ENCODE data around the gene DEFB118. TPM values are rescaled to one million over a fixed set of nuclear protein-coding genes. Genes with fewer than 3 reads are reported as not detected.
"Not testable (repeated sequence)": the region's sequence is repeated elsewhere in the genome, so short reads cannot be mapped to it uniquely, and the experiment has no call there.

The DEFB118 gene, protein sequence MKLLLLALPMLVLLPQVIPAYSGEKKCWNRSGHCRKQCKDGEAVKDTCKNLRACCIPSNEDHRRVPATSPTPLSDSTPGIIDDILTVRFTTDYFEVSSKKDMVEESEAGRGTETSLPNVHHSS
- polyA plus RNA-seq (ENCODE audit: insufficient read length in 4 of 4): not detected

DNA sequence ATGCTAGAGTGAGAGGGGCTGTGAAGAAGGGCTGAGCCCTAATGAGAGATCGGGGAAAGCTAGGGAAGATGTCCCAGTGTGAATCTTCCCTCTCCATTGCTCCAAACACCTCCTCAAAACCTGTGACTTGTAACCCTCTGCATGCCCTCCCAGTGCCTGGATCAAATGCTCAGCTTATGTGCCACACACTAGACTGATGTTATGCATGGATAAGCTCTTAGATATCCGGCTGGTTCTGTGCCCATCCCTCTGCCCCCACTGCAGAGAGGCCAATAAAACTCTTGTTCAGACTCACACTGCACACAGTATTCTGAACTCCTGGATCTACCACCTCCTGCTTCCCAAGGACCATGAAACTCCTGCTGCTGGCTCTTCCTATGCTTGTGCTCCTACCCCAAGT lies at the start of gene DEFB118:
Gene DEFB118 (plus strand): TSS at position 301 of the 400 bp plus-strand sequence. CDS start 50 bp downstream, at position 351.
- DNase-seq (ENCODE audit: low read depth in 4 of 4, low spot score in 2 of 4): no peak

DNA sequence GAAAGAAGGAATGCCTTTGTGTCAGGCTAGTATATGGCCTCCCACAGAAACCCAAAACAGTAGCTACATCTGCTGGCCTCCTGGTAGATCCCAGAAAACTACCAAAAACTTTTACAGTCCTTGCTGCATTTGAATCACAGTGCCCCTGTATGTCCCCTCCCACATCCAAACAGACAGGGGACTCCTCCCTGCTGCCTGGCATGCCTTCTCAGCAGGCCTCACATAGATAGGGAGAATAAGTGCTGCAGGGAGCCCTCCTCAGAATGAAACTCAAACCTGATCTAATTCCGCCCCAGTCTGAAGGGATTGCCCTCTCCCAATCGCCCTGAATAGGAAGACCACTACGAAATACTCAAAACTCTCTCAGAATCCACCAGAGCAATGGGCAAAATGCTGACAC lies 45.9 kb upstream of the DEFB118 start:
- DNase-seq (ENCODE audit: low read depth in 4 of 4, low spot score in 2 of 4): no peak

DNA sequence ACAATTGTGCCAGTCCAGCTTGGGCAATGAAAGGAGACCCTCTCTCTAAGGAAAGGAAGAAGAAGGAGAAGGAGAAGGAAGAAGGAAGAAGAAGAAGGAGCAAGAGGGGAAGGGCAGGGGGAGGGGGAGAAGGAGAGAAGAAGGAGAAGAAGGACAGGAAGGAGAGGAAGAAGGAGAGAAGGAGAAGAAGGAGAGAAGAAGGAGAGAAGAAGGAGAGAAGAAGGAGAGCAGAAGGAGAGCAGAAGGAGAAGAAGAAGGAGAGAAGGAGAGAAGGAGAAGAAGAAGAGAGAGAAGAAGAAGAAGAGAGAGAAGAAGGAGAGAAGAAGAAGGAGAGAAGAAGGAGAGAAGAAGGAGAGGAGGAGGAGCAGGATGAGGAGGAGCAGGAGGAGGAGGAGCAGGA lies 37.5 kb upstream of the DEFB118 start:
- DNase-seq (ENCODE audit: low read depth in 4 of 4, low spot score in 2 of 4): no peak

DNA sequence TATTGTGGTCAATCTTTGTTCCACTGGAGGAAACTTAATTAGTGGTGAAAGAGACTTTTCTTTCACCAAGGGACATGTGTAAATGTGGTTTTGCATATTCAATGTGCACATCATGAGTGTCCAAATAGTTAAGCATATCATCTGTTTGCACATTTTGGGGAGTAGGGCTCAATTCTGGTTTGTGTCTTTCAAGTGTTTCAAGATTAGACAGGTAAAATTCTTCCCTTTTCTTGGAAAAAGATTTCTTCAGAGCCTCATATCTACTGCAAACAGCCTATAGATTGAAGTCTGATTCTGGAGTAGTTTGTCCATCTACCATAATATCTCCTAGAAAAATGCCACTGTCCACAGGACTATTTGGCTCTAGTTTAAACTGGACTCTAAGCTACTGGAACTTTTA lies 26.9 kb upstream of the DEFB118 start:
- DNase-seq (ENCODE audit: low read depth in 4 of 4, low spot score in 2 of 4): no peak

DNA sequence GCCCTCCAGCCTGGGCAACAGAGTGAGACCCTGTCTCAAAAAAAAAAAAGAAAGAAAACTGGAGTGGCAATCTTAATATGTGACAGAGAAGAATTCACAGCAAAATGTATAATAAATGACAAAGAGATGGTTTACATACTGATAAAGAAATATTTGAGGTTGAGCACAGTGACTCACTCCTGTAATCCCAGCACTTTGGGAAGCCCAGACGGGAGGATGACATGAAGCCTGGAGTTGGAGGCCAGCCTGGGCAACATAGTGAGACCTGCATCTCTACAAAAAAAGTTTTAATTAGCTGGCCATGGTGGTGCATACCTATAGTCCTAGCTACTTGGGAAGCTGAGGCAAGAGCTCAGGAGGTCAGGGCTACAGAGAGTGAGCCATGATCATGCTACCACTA lies 12.4 kb upstream of the DEFB118 start:
- no peak for DNase-seq (ENCODE audit: low read depth in 4 of 4, low spot score in 2 of 4)

DNA sequence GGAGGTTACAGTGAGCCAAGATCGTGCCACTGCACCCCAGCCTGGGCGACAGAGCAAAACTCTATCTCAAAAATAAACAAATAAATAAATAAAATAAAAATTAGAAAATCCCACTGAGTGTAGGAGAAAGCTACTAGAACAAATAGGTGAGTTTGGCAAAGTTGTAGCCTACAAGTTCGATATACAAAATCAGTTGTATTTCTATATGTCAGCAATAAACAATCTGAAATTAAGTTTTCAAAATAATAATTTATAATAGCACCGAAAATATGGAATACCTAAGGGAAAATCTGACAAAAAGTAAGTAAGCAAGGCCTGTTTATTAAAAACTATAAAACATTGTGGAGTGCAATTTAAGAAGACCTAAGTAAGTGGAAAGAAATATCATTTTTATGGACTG lies 5.1 kb upstream of the DEFB118 start:
- DNase-seq (ENCODE audit: low read depth in 4 of 4, low spot score in 2 of 4): no peak

DNA sequence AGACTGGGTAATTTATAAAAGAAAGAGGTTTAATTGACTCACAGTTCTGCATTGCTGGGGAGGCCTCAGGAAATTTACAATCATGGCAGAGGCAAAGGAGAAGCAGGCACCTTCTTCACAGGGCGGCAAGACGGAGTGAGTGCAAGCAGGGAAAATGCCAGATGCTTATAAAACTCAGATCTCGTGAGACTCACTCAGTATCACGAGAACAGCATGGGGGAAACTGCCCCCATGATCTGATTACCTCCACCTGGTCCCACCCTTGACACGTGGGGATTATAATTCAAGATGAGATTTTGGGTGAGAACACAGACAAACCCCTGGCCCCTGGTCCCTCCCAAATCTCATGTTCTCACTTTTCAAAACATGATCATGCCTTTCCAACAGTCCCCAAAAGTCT lies 4.1 kb upstream of the DEFB118 start:
- not testable (repeated sequence) for DNase-seq (ENCODE audit: low read depth in 4 of 4, low spot score in 2 of 4)

DNA sequence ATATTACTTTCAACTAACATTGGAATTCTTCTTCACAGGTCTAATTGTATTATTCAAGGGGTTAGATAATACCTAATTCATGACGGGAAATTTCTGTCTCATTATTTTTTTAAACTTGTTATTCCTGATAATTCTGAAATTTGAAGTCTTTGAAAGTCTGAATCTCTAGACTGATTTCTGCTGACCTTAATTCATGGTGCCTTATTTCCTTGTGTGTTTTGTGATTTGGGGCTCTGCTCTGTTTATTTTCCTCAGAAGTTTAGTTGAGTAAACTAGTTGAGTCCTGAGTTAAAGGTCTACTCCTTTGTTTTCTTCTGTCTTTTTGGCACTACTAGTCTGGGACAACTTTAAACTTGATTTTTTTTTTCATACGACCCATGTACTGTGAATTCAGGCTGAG lies 5.9 kb downstream of the DEFB118 start:
- no peak for DNase-seq (ENCODE audit: low read depth in 4 of 4, low spot score in 2 of 4)

DNA sequence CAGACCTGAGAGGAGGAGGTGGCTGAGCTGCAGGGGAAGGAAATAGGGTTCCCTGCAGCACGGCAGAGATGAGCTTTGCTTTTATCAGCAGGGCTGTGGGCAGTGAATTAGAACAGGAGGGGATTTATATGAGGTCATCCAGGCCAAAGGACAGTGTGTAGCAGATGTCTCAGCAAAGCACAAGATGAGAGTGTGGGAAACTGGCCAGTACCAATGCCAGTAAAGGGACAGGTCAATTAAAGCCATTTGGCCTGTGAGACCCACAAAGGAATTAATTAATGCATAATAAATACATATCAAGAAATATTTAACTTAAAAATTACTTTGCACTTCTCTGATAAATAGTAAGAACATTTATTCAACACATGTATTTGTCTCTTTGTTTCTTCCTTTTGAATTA lies 22.1 kb downstream of the DEFB118 start, which contains the start of gene DEFB119:
Gene DEFB119 (minus strand): TSS at position 101 of the 400 bp plus-strand sequence. CDS start 107 bp downstream, outside the sequence.
- no peak for DNase-seq (ENCODE audit: low read depth in 4 of 4, low spot score in 2 of 4)

DNA sequence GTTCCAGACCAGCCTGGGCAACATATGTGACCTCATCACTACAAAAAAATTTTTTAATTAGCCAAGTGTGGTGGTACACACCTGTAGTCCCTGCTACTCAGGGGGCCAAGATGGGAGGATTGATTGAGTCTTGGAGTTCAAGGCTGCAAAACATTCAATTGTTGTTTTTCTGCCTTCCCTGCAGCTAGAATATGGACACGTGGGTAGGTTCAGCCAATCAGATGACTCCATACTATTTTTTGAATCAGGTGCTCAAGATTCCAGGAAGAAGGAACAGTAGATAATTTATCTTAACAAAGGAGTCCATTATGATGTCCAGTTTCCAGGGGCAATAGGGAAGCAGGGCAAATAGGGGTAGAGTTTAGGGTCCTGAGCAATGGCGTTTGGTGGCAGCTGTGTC lies 24.4 kb downstream of the DEFB118 start:
- DNase-seq (ENCODE audit: low read depth in 4 of 4, low spot score in 2 of 4): no peak

DNA sequence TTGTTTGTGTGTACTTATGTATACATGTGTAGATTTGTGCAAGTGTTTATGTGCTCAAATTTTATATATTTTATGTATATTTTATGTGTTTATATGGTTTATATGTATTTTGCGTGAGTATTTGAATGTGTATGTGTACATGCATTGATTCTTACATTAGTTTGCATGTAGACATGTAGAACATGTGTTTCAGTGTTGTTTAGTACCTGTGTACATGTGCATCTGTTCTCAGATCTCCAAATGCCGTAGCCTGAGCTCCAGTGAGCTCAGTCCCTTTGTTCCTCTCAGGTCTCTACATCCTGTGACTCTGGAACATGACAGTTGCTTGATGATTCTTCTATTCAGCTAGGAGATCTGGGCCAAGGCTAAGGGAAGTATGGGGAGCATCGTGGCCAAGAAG lies 26.5 kb downstream of the DEFB118 start:
- no peak for DNase-seq (ENCODE audit: low read depth in 4 of 4, low spot score in 2 of 4)

DNA sequence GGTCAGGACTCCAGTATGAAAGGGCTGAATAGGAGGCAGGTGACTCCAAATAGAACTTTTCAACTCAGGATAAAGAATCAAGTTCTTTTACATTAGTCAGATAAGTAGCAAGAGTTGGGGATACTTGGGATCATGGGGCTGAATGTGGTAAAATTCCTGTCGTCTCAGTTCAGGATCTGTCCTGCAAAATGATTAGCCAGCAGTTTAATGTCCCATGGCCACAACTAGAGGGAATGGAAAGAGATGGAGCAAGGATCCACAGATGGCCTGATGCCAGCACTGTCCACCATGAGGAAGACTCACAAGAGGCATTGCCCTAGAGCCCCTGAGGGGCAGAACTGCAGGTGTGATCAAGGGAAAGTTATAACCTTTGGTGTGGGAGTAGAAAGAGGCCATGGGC lies 35.5 kb downstream of the DEFB118 start:
- no peak for DNase-seq (ENCODE audit: low read depth in 4 of 4, low spot score in 2 of 4)

DNA sequence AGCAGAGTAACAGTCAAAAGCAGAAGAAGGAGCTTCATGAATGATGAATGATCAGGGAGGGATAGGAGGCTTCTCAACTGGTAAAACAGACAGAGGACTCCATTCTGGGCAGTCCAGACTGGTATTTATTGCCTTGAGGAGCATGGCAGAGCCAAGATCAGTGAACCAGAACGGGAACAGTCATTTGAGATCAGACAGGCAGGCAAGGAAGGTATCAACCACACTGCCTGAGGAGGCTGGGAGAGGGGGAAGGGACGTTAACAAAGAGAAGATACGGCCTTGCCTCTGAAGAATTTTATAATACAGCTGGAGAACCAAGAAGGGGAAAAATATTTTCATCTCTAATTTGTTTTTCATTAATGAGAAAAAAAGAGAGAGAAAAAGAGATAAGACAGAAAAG lies 37.7 kb downstream of the DEFB118 start, which contains the start of gene DEFB121:
Gene DEFB121 (minus strand): TSS at position 101 of the 400 bp plus-strand sequence. CDS start 63 bp downstream, at position 38.
- DNase-seq (ENCODE audit: low read depth in 4 of 4, low spot score in 2 of 4): no peak

DNA sequence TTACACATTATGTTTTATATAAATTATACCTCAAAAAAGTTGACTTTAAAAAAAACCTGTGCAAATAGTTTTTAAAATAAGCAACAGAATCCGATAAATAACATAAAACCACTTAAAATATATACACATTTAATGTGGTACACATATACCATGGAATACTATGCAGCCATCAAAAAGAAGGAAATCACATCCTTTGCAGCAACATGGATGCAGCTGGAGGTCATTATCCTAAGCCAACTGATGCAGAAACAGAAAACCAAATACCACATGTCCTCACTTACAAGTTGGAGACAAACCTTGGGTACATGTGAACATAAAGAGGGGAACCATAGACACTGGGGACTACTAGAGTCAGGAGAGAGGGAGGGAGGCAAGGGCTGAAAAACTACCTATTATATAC lies 41.6 kb downstream of the DEFB118 start:
- DNase-seq (ENCODE audit: low read depth in 4 of 4, low spot score in 2 of 4): no peak

DNA sequence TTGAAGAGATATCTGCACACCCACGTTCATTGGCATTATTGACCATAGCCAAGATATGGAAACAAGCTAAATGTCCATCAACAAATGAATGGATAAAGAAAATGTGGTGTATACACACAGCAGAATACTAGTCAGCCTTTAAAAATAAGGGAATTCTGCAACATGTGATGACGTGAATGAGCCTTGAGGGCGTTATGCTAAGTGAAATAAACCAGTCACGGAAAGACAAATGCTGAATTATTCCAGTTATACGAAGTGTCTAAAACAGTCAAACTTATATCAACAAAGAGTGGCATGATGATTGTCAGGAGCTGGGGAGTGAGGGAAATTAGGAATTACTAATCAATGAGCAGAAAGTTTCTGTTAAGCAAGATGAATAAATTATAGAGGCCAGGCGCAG lies 46.0 kb downstream of the DEFB118 start:
- DNase-seq (ENCODE audit: low read depth in 4 of 4, low spot score in 2 of 4): no peak

DNA sequence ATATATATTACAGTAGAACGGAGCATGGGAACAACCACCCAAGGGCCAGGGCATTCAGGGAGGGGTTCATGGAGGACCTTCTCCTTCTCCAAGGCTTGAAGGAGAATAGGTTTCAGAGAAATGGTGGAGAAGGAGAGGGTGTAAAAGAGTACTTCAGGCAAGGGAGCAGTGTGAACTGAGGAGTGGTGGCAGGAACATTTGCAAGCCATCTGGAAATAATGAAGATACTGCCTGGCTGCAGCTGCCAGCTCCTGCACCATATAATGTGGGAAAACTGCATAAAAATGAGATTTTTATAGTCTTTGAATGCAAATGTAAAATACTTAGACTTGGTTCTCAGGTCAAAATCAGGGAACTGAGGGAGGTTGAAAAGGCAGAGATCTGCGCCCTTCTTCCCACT lies 47.3 kb downstream of the DEFB118 start:
- no peak for DNase-seq (ENCODE audit: low read depth in 4 of 4, low spot score in 2 of 4)

DNA sequence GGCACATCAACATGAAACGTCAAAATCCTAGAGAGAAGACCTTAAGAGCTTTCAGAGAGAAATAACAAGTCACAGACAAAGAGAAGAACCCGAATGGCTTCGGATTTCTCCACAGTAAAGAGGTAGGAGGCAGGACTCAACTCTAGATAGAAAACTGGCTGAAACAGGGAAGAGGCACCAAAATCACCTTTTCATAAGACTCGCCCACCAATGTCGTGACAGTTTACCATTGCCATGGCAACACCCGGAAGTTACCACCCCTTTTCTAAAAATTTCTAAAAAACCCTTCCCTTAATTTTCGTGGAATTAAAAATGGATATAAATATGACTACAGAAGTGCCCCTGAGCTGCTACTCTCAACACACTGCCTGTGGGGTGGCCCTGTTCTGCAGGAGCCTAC lies 49.9 kb downstream of the DEFB118 start:
- DNase-seq (ENCODE audit: low read depth in 4 of 4, low spot score in 2 of 4): no peak

Other genes with a start within 250 kb of the DEFB118 start
- not detected for gene DEFB115, start 110.9 kb upstream of the DEFB118 start, polyA plus RNA-seq (ENCODE audit: insufficient read length in 4 of 4)
- gene DEFB116, start 60.0 kb upstream of the DEFB118 start, polyA plus RNA-seq (ENCODE audit: insufficient read length in 4 of 4): not detected
- gene DEFB119, start 22.0 kb downstream of the DEFB118 start, polyA plus RNA-seq (ENCODE audit: insufficient read length in 4 of 4): not detected
- not detected for gene DEFB121, start 37.6 kb downstream of the DEFB118 start, polyA plus RNA-seq (ENCODE audit: insufficient read length in 4 of 4)
- gene DEFB123, start 72.0 kb downstream of the DEFB118 start, polyA plus RNA-seq (ENCODE audit: insufficient read length in 4 of 4): not detected
- under 1 TPM in 2 of 4 donors, not detected in 2; 0.19 to 0.37 TPM for gene DEFB124, start 106.5 kb downstream of the DEFB118 start, polyA plus RNA-seq (ENCODE audit: insufficient read length in 4 of 4)
- under 1 TPM; 0.42 to 0.91 (median 0.69) TPM for gene REM1, start 106.7 kb downstream of the DEFB118 start, polyA plus RNA-seq (ENCODE audit: insufficient read length in 4 of 4)
- 100 to 1,000 TPM; 136 to 161 (median 136) TPM for gene HM13, start 145.8 kb downstream of the DEFB118 start, polyA plus RNA-seq (ENCODE audit: insufficient read length in 4 of 4)
- gene ID1, start 236.7 kb downstream of the DEFB118 start, polyA plus RNA-seq (ENCODE audit: insufficient read length in 4 of 4): 100 to 1,000 TPM; 159 to 263 (median 204) TPM

All from left renal cortex interstitium (tissue), 4 donors.